Germinal center (tissue), 1 donor: ENCODE results near the gene MSANTD2.
A peak's percentile ranks its signal among the peaks of the same experiment; 100 is the strongest.

Experiments used
- DNase-seq: peaks from one replicate; pipeline ENCODE4 v3.0.0; 2012; ENCODE audit warnings: mixed read lengths, low spot score

Gene MSANTD2

GRCh38 chr11:124753205-124753604 lies 47.0 kb downstream of the MSANTD2 start:
- DNase-seq, result no peak

DNA sequence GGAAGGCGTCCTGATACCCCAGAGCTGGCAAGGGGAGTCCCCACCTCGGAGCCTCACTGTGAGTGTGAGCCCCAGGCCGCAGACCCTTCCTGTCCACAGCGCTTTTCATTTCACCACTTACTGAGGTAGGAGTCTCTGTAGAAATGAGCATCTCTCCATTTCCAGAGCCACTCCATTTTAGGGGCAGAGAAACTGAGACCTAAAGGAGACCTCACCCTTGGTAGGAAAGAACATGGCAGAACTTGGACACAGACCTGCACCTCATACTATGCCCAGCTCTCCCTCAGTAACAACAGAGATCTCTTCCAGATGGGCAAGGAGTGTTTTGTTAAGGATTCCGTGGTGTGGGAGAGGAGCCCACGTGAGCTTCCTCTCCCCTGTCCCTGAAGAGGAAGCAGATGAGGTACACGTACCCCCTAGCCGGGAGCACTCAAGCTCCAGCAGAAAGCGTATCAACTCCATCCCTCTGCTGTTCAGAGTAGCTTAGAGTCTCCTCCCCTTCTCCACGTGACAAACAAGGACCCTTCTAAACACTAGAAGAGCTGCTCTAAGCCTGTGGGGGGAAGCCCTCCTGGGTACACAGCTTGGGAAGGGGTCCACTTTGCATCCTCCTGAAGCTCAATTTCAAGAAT lies 47.6 kb downstream of the MSANTD2 start:
- no peak for DNase-seq

GRCh38 chr11:124751741-124752470 lies 48.3 kb downstream of the MSANTD2 start, which contains the start of gene VSIG2:
VSIG2 (minus strand) TSS chr11:124752255; CDS start chr11:124752137, 118 bp downstream.
- DNase-seq, result no peak

- no peak for DNase-seq
Measured at GRCh38 chr11:124751391-124751740, 48.8 kb downstream of the MSANTD2 start.

DNA sequence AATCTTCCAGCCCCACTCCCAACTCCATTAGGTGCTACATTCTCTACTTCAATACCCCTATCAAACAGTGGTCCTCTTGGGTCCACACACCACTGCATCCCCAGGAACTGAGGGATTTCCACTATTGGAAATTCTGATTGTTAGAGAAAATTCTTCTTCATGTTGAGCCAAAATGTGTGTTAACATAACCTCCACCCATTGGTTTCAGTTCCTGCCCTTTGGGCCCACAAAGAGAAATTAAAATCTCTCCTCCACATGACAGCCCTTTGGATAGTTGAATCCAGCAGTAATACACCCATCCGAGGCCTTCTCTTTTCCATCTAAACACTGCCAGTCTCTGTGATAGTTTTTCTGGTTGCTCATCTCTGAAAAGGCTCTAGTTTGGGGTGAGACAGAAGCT lies 50.3 kb downstream of the MSANTD2 start:
- no peak for DNase-seq

- no peak for DNase-seq
Measured at GRCh38 chr11:124748481-124749343, 51.5 kb downstream of the MSANTD2 start.

- DNase-seq, result no peak
Measured at GRCh38 chr11:124748100-124748418, 52.1 kb downstream of the MSANTD2 start.

GRCh38 chr11:124747406-124748099 lies 52.7 kb downstream of the MSANTD2 start:
- DNase-seq, result no peak

DNA sequence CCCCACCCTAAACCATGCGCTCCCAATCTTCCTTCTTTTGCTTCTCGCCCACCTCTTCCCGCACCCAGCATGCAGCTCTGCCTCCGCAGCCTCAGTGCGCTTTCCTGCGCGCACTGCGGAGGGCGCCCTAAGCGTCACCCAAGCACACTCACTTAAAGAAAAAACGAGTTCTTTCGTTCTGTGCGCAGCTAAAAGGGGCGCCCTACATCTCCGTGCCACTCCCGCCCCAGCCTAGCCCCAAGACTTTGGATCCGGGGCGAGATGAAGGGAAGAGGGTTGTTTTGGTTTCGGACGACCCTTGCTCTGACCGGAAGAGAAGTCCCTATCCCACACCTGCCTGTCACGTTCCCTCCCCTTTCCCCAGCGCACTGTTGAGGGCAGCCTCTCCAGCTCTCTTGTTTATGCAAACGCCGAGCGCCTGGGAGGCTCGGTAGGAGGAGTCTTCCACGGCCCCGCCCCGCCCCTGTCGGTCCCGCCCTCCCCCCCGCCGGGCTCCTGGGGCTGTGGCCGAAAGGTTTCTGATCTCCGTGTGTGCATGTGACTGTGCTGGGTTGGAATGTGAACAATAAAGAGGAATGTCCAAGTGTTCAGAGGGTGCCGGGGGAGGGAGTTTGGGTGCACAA lies 53.5 kb downstream of the MSANTD2 start:
- peak; percentile 94 for DNase-seq

GRCh38 chr11:124745835-124746620 lies 54.2 kb downstream of the MSANTD2 start:
- peak; percentile 72 for DNase-seq

GRCh38 chr11:124745270-124745834 lies 54.9 kb downstream of the MSANTD2 start:
- DNase-seq, result no peak

DNA sequence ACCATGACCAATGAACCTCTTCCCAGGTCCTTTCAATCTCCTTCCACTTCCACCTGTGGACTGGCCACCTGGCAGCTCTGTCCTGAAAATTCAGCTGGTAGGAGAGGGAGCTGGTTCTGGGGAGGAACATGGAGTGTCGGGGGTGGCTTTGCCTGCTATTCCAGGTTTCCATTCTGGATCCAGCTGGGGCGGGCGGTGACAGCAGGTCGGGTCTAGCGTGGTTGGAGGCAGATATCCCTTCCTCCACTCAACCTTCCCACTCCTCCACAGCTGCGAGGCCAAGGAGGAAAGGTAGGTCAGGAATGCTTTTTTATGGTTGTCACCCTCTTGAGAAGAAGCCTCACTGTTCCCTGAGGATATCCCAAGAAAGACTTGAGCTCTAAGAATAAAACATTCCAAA lies 57.2 kb downstream of the MSANTD2 start:
- no peak for DNase-seq

GRCh38 chr11:124742555-124742954 lies 57.7 kb downstream of the MSANTD2 start:
- no peak for DNase-seq

DNA sequence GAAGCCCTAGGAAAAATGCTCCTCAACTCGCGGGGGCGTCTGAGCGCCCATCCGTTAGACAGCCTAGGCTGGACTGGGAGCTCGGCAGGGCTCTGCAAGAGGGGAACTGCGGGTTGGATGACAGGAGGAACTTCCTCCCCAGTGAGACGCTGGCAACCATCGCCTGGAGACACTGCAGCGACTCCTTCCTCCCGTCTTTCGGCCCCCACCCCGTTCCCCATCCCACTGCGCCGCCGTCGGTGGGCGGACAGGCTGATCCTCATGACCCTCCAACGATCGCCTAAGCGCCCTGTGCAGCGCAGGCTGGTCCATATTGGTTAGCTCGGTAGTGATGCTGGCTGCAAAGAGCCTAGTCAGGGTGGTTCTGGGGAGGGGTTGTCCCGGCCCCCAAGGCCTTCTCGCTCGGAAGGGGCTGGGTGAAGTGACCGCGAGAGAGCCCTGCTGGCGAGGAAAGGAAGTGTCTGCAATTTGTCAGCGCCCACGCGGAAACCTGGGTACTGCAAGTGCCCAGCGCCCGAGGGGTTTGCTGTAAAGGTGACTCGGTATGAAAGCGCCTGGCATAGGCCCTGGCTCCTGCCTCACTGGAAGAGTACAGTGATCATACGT lies 59.8 kb downstream of the MSANTD2 start:
- DNase-seq, result peak; percentile 65

DNA sequence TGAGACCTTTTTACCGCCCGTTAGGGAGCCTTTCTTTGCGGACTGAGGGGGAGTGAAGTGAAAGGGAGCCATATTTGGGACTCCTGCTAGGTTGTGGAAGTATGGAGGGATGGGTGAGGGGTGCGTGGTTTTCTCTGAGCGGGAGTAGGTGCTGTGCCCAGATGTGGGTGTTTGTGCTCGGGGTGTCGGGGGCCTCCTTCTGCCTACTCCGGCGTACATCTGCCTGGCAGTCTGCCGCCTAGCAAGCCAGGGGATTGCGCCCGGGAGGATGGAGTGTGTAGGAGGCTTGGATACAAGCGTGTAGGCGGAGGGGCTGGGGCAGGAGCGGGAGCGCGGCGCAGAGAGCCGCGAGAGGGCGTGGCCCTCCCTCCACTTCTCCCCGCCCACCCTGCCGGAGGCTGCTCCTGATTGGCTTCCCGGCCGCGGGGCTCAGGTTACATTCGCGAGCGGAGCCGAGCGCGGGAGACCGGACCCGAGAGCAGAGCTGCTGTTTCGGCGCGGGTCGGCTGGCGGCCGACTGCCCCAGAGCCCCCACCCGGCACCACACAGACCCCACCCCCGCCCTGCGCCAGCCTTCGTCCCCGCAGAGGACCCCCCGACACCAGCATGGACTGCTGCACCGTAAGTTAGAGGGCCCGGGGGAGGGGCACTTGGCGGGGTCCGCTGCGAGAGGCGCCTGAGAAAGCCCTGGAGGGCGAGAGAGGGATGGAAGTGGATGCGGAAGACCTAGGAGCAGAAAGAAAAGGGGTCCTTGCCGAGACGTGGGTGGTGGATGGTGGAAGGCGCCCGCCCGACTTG lies 60.5 kb downstream of the MSANTD2 start, which contains the start of gene NRGN:
Gene NRGN (plus strand): TSS at position 464 of the 798 bp plus-strand sequence. CDS start 143 bp downstream, at position 607.
- peak; percentile 93 for DNase-seq

DNA sequence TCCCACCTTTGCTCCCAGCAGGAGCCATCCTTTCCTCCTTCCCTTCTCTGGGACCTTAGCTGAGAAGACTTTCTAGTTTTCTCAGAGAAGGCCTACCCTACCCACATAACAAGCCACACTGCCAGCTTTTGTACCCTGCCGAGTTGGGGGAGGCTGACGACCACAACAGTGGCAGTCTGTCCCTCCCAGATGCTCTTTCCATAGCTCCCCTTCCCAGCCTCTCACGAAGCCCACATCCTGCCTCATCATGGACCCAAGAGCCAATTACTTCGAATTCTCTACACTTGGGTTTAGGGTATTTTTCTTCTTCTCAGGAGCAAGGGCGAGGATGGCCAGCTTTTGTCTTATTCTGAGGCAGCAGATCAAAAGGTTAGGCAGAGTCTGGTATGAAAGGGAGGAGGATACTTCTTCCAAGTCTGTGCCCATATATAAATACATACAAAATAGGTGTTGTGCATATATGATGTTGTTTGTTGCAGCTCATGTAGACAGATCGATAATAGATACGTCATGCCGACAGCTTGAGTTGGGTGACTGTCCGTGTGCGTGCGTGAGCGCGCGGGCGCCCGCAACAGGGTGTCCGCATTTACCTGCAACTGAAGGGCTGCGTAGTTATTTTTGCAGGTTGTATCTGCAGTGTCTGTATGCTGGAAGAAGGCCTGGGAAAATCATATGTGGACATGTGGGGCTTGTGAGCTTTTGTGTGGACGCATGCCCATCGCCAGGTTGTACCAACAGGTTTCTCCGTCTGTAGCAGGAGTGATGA lies 61.3 kb downstream of the MSANTD2 start:
- no peak for DNase-seq

DNA sequence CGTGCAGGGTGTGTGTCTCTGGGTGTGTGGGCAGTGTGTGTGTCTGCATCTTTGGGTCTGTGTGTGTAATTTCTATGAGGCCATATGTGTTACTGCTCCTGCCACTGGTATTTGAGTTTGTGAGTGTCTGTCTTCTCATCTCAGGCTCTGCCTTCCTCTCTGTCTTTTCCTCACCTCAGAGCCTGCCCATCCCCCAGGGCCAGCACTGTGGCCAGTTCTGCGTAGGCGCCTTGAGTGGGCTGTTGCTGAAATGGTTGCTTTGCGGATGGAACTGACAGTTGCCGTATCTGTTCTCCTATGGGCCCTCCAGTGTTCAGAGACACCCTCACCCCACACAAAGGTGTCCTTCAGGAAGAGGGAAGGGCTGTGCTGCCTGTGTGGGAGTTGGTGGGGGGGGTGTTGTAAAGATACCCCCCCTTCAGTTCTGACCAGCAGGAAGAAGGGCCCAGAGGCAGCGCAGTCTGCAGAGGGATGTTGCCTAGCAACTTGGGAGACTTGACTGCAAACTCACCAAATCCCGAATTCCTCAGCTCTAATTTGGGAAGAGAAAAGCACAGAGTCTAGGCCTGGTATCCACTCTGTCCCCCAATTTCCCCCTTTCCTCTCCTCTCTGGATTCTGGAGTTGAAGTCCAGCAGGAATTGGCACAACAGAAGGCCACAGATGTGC lies 62.4 kb downstream of the MSANTD2 start:
- DNase-seq, result no peak

DNA sequence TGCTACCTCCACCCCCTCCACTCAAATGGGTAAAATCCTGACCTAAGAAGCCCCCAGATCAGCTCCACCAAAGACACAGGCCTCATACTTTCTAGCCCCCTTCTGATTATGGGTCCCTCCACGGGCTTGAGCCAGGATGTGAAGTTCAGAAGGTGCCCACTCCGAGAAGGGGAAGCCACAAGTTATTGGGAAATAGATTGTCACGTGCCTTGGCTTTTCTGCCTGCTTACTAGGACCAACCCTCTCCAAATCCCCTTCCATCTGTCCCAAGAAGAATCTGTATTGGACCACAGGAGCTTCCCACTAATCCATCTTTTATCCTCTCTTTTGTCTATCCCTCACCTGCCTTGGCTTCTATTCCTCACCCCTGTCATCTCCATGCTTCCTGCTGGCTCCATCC lies 63.5 kb downstream of the MSANTD2 start:
- DNase-seq, result no peak
